Keratinocyte (primary cell): ENCODE data around the gene SST.
"Not testable (repeated sequence)": the region's sequence is repeated elsewhere in the genome, so short reads cannot be mapped to it uniquely, and the experiment has no call there.

Experiments used
- EZH2 ChIP-seq: IDR thresholded peaks from one replicate; pipeline ENCODE4 v1.6.1; 2012; ENCODE audit warnings: inconsistent platforms, mild to moderate bottlenecking, low read length, moderate library complexity
- TF ChIP-seq, protein P1 (sequence below), 3 experiments: IDR thresholded peaks in 1 of 3; conservative IDR thresholded peaks in 1 of 3; optimal IDR thresholded peaks in 1 of 3; 2 replicates in 2 of 3; 3 replicates in 1 of 3; pipeline versions ENCODE3 to v1.5.1; 2011; ENCODE audit warnings: low read length in 3 of 3, mild to moderate bottlenecking in 3 of 3, moderate library complexity in 2 of 3, control low read depth in 1 of 3, inconsistent platforms in 1 of 3; ENCODE audit not compliant: insufficient read depth in 2 of 3; ENCODE audit errors: extremely low read depth in 1 of 3

DNA sequence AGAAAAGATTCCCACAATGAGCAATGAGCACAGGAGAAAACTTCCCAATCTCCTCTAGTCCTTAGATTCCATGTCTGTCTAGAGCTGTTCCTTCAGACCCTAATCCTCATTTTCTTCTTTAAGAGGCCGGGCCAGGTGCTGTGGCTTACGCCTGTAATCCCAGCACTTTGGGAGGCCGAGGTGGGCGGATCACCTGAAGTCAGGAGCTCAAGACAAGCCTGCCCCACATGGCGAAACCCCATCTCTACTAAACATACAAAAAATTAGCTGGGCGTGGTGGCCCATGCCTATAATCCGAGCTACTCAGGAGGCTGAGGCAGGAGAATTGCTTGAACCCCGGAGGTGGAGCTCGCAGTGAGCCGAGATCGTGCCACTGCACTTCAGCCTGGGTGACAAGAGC, 11.6 kb upstream of the SST start:
- TF ChIP-seq, protein P1, sequence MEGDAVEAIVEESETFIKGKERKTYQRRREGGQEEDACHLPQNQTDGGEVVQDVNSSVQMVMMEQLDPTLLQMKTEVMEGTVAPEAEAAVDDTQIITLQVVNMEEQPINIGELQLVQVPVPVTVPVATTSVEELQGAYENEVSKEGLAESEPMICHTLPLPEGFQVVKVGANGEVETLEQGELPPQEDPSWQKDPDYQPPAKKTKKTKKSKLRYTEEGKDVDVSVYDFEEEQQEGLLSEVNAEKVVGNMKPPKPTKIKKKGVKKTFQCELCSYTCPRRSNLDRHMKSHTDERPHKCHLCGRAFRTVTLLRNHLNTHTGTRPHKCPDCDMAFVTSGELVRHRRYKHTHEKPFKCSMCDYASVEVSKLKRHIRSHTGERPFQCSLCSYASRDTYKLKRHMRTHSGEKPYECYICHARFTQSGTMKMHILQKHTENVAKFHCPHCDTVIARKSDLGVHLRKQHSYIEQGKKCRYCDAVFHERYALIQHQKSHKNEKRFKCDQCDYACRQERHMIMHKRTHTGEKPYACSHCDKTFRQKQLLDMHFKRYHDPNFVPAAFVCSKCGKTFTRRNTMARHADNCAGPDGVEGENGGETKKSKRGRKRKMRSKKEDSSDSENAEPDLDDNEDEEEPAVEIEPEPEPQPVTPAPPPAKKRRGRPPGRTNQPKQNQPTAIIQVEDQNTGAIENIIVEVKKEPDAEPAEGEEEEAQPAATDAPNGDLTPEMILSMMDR (optimal IDR thresholded peaks at IDR 0.05 in 1 of 3, IDR thresholded peaks at IDR 0.05 in 1 of 3, conservative IDR thresholded peaks at IDR 0.05 in 1 of 3; ENCODE audit: extremely low read depth in 1 of 3, insufficient read depth in 2 of 3, low read length in 3 of 3): not testable (repeated sequence)
- not testable (repeated sequence) for TF ChIP-seq EZH2
